Measurements from ENCODE around the gene FILIP1.

The FILIP1 gene

GRCh38 chr6:75449630-75450206 lies 43.9 kb downstream of the FILIP1 start:
- Histone ChIP-seq H2AK5ac (ENCODE audit: low read length) (no peak overlapping the region), H3K4me3 (ENCODE audit: low read depth, low read length) (no peak overlapping the region), H3K27ac (ENCODE audit: low read depth, low read length) (no peak overlapping the region), H3K18ac (ENCODE audit: low read length) (no peak overlapping the region), H4K8ac (ENCODE audit: low read depth, low read length) (no peak overlapping the region), H3K27me3 (ENCODE audit: insufficient read depth, low read length) (no peaks in the 10 kb centered on the region), H2AFZ (ENCODE audit: insufficient read depth, low read length, poor library complexity) (no peak overlapping the region), H3K4me1 (ENCODE audit: control insufficient read depth in 1 of 2, insufficient read depth in 2 of 2, low read length in 2 of 2) (no peaks in the 10 kb centered on the region), H2BK5ac (ENCODE audit: low read depth, low read length, poor library complexity) (no peak overlapping the region), H3K79me2 (ENCODE audit: control insufficient read depth, insufficient read depth, low read length, poor library complexity) (no peaks in the 10 kb centered on the region), H3K4me2 (ENCODE audit: low read length) (no peak overlapping the region), H3K23ac (ENCODE audit: low read length) (no peak overlapping the region), H3K9me3 (ENCODE audit: insufficient read depth, low read depth, low read length) (no peaks in the 10 kb centered on the region), H3K79me1 (ENCODE audit: low read length) (no peaks in the 10 kb centered on the region), H2BK12ac (ENCODE audit: low read length) (no peak overlapping the region), H3K14ac (ENCODE audit: low read length) (no peak overlapping the region), H3K4ac (ENCODE audit: low read depth, low read length) (no peak overlapping the region), H3K36me3 (ENCODE audit: control insufficient read depth in 1 of 2, insufficient read depth in 2 of 2, low read length in 2 of 2) (no peaks in the 10 kb centered on the region), H4K12ac (ENCODE audit: low read depth, low read length) (no peak overlapping the region), H2BK120ac (ENCODE audit: insufficient read depth, low read length, poor library complexity) (no peak overlapping the region), H3K9ac (ENCODE audit: low read length) (no peak overlapping the region), H4K91ac (ENCODE audit: low read depth, low read length) (no peak overlapping the region)
- DNase-seq: peak; percentile 1 to 79
- no CpG with 5 or more reads among the region's 5 CpGs for WGBS (ENCODE audit: extremely low coverage, insufficient coverage, insufficient read length)

GRCh38 chr6:75446241-75446880 lies 47.2 kb downstream of the FILIP1 start:
- no peak overlapping the region for H3K4ac ChIP-seq (ENCODE audit: low read depth, low read length)
- no peaks in the 10 kb centered on the region for H3K79me1 ChIP-seq (ENCODE audit: low read length)
- WGBS (ENCODE audit: extremely low coverage, insufficient coverage, insufficient read length): no CpG with 5 or more reads among the region's 4 CpGs
- no peak overlapping the region for H3K14ac ChIP-seq (ENCODE audit: low read length)
- no peak overlapping the region for H4K8ac ChIP-seq (ENCODE audit: low read depth, low read length)
- DNase-seq: no peak
- H2AK5ac ChIP-seq (ENCODE audit: low read length): no peak overlapping the region
- no peaks in the 10 kb centered on the region for H3K36me3 ChIP-seq (ENCODE audit: control insufficient read depth in 1 of 2, insufficient read depth in 2 of 2, low read length in 2 of 2)
- no peak overlapping the region for H4K12ac ChIP-seq (ENCODE audit: low read depth, low read length)
- H2BK120ac ChIP-seq (ENCODE audit: insufficient read depth, low read length, poor library complexity): no peak overlapping the region
- no peaks in the 10 kb centered on the region for H3K27me3 ChIP-seq (ENCODE audit: insufficient read depth, low read length)
- no peak overlapping the region for H3K18ac ChIP-seq (ENCODE audit: low read length)
- H2BK12ac ChIP-seq (ENCODE audit: low read length): no peak overlapping the region
- no peaks in the 10 kb centered on the region for H3K4me1 ChIP-seq (ENCODE audit: control insufficient read depth in 1 of 2, insufficient read depth in 2 of 2, low read length in 2 of 2)
- no peak overlapping the region for H2AFZ ChIP-seq (ENCODE audit: insufficient read depth, low read length, poor library complexity)
- no peak overlapping the region for H3K4me3 ChIP-seq (ENCODE audit: low read depth, low read length)
- no peak overlapping the region for H3K9ac ChIP-seq (ENCODE audit: low read length)
- H3K79me2 ChIP-seq (ENCODE audit: control insufficient read depth, insufficient read depth, low read length, poor library complexity): no peaks in the 10 kb centered on the region
- H3K27ac ChIP-seq (ENCODE audit: low read depth, low read length): no peak overlapping the region
- no peak overlapping the region for H3K23ac ChIP-seq (ENCODE audit: low read length)
- no peak overlapping the region for H4K91ac ChIP-seq (ENCODE audit: low read depth, low read length)
- H3K9me3 ChIP-seq (ENCODE audit: insufficient read depth, low read depth, low read length): no peaks in the 10 kb centered on the region
- no peak overlapping the region for H3K4me2 ChIP-seq (ENCODE audit: low read length)
- H2BK5ac ChIP-seq (ENCODE audit: low read depth, low read length, poor library complexity): no peak overlapping the region

- no peak overlapping the region for H3K4ac ChIP-seq (ENCODE audit: low read depth, low read length)
- no peak overlapping the region for H3K18ac ChIP-seq (ENCODE audit: low read length)
- H3K23ac ChIP-seq (ENCODE audit: low read length): no peak overlapping the region
- H3K4me1 ChIP-seq (ENCODE audit: control insufficient read depth in 1 of 2, insufficient read depth in 2 of 2, low read length in 2 of 2): no peaks in the 10 kb centered on the region
- H3K27me3 ChIP-seq (ENCODE audit: insufficient read depth, low read length): no peaks in the 10 kb centered on the region
- H3K4me2 ChIP-seq (ENCODE audit: low read length): no peak overlapping the region
- H3K36me3 ChIP-seq (ENCODE audit: control insufficient read depth in 1 of 2, insufficient read depth in 2 of 2, low read length in 2 of 2): no peaks in the 10 kb centered on the region
- no peak overlapping the region for H2AFZ ChIP-seq (ENCODE audit: insufficient read depth, low read length, poor library complexity)
- H3K14ac ChIP-seq (ENCODE audit: low read length): no peak overlapping the region
- H4K12ac ChIP-seq (ENCODE audit: low read depth, low read length): no peak overlapping the region
- no peak overlapping the region for H4K91ac ChIP-seq (ENCODE audit: low read depth, low read length)
- no peak overlapping the region for H2BK12ac ChIP-seq (ENCODE audit: low read length)
- no peak overlapping the region for H3K4me3 ChIP-seq (ENCODE audit: low read depth, low read length)
- H3K27ac ChIP-seq (ENCODE audit: low read depth, low read length): no peak overlapping the region
- H3K79me2 ChIP-seq (ENCODE audit: control insufficient read depth, insufficient read depth, low read length, poor library complexity): no peaks in the 10 kb centered on the region
- H2AK5ac ChIP-seq (ENCODE audit: low read length): no peak overlapping the region
- no peak overlapping the region for H2BK5ac ChIP-seq (ENCODE audit: low read depth, low read length, poor library complexity)
- no peaks in the 10 kb centered on the region for H3K9me3 ChIP-seq (ENCODE audit: insufficient read depth, low read depth, low read length)
- no peak overlapping the region for H2BK120ac ChIP-seq (ENCODE audit: insufficient read depth, low read length, poor library complexity)
- no peak overlapping the region for H4K8ac ChIP-seq (ENCODE audit: low read depth, low read length)
- no peak for DNase-seq
- no peak overlapping the region for H3K9ac ChIP-seq (ENCODE audit: low read length)
- no peaks in the 10 kb centered on the region for H3K79me1 ChIP-seq (ENCODE audit: low read length)
Observed at GRCh38 chr6:75445738-75446137, 47.9 kb downstream of the FILIP1 start.

- Histone ChIP-seq H3K9ac (ENCODE audit: low read length) (no peak overlapping the region), H2BK120ac (ENCODE audit: insufficient read depth, low read length, poor library complexity) (no peak overlapping the region), H3K27ac (ENCODE audit: low read depth, low read length) (no peak overlapping the region), H3K23ac (ENCODE audit: low read length) (no peak overlapping the region), H3K4ac (ENCODE audit: low read depth, low read length) (no peak overlapping the region), H4K12ac (ENCODE audit: low read depth, low read length) (no peak overlapping the region), H2AFZ (ENCODE audit: insufficient read depth, low read length, poor library complexity) (no peak overlapping the region), H3K4me3 (ENCODE audit: low read depth, low read length) (no peak overlapping the region), H2AK5ac (ENCODE audit: low read length) (no peak overlapping the region), H3K36me3 (ENCODE audit: control insufficient read depth in 1 of 2, insufficient read depth in 2 of 2, low read length in 2 of 2) (no peaks in the 10 kb centered on the region), H3K79me1 (ENCODE audit: low read length) (peaks cover 2% of the 10 kb centered on the region), H3K79me2 (ENCODE audit: control insufficient read depth, insufficient read depth, low read length, poor library complexity) (no peaks in the 10 kb centered on the region), H3K14ac (ENCODE audit: low read length) (no peak overlapping the region), H3K27me3 (ENCODE audit: insufficient read depth, low read length) (no peaks in the 10 kb centered on the region), H4K91ac (ENCODE audit: low read depth, low read length) (no peak overlapping the region), H3K4me2 (ENCODE audit: low read length) (no peak overlapping the region), H3K18ac (ENCODE audit: low read length) (no peak overlapping the region), H2BK5ac (ENCODE audit: low read depth, low read length, poor library complexity) (no peak overlapping the region), H2BK12ac (ENCODE audit: low read length) (no peak overlapping the region), H3K9me3 (ENCODE audit: insufficient read depth, low read depth, low read length) (no peaks in the 10 kb centered on the region), H3K4me1 (ENCODE audit: control insufficient read depth in 1 of 2, insufficient read depth in 2 of 2, low read length in 2 of 2) (peaks cover 4% of the 10 kb centered on the region in 2 experiments), H4K8ac (ENCODE audit: low read depth, low read length) (no peak overlapping the region)
- whole genome bisulfite sequencing (ENCODE audit: extremely low coverage, insufficient coverage, insufficient read length): no CpG with 5 or more reads among the region's 2 CpGs
- no peak for DNase-seq
Observed at GRCh38 chr6:75444899-75445298, 48.7 kb downstream of the FILIP1 start.
